OCI-LY3 (cell line): Measurements from ENCODE around the gene ERF.

Experiments used
- EZH2phosphoT487 ChIP-seq: fragments of 200-600 bp; shearing (Covaris generic); IDR thresholded peaks from 2 replicates; pipeline ENCODE4 v1.6.1; 2018; ENCODE audit warnings: antibody characterized with exemption, mixed run types, low read depth
- TF ChIP-seq, protein P1 (sequence below): fragments of 200-600, 300-600 bp; sonication (generic); IDR thresholded peaks from 2 replicates; pipeline ENCODE4 v1.5.1; 2014; ENCODE audit warnings: antibody characterized with exemption, low read length, low read depth

- TF ChIP-seq, protein P1, sequence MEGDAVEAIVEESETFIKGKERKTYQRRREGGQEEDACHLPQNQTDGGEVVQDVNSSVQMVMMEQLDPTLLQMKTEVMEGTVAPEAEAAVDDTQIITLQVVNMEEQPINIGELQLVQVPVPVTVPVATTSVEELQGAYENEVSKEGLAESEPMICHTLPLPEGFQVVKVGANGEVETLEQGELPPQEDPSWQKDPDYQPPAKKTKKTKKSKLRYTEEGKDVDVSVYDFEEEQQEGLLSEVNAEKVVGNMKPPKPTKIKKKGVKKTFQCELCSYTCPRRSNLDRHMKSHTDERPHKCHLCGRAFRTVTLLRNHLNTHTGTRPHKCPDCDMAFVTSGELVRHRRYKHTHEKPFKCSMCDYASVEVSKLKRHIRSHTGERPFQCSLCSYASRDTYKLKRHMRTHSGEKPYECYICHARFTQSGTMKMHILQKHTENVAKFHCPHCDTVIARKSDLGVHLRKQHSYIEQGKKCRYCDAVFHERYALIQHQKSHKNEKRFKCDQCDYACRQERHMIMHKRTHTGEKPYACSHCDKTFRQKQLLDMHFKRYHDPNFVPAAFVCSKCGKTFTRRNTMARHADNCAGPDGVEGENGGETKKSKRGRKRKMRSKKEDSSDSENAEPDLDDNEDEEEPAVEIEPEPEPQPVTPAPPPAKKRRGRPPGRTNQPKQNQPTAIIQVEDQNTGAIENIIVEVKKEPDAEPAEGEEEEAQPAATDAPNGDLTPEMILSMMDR = no peak
- TF ChIP-seq EZH2phosphoT487 = no peak
Measured at GRCh38 chr19:42287827-42288107, 32.8 kb upstream of the ERF start.
